GM12874 (cell line): ENCODE data around the gene PLPP3.

Experiments used
- CTCF ChIP-seq: IDR thresholded peaks from 2 replicates; pipeline ENCODE4 v1.5.1; 2011; ENCODE audit warnings: low read depth, mild to moderate bottlenecking, control low read depth, low read length, moderate library complexity; ENCODE audit not compliant: insufficient read depth

Gene PLPP3

GRCh38 chr1:56534130-56534651, 45.2 kb downstream of the PLPP3 start:
- TF ChIP-seq CTCF, result no peak

DNA sequence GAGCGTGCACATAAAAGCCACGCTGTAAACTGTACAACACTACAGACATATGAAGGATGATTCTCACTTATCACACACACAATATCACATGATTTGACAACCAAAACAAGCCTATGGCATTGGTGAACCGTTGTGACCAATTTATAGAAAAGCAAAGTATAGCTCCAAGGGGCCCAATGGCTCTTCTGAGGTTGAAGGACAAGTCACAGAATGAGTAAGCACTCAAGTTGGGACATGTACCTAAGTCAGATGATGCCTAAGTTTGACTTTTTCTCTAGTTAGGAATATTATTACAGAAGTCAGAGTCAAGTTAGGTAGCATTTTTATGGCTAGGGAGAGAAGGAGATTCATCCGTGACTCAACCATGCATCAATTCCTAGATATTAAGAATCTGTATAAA, 45.7 kb downstream of the PLPP3 start:
- TF ChIP-seq CTCF, result no peak

GRCh38 chr1:56533197-56533596, 46.2 kb downstream of the PLPP3 start:
- TF ChIP-seq CTCF, result no peak

DNA sequence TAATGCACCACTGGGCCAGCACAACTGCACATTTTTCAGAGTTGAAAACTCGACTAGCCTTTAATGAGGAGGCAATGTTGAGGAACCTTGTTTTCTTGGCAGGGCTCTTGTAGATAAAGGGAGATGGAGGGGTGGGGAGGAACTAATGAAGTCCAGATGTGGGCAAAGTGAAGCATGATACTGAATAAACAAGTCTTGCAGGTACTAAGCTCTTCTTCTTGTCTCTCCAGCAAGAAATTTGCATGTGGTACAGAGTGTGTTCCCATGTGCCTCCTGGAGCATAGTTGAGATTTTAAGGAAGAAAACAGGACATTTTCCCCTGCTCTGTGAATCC, 47.0 kb downstream of the PLPP3 start:
- no peak for TF ChIP-seq CTCF

GRCh38 chr1:56531624-56532349, 47.6 kb downstream of the PLPP3 start:
- TF ChIP-seq CTCF, result no peak

DNA sequence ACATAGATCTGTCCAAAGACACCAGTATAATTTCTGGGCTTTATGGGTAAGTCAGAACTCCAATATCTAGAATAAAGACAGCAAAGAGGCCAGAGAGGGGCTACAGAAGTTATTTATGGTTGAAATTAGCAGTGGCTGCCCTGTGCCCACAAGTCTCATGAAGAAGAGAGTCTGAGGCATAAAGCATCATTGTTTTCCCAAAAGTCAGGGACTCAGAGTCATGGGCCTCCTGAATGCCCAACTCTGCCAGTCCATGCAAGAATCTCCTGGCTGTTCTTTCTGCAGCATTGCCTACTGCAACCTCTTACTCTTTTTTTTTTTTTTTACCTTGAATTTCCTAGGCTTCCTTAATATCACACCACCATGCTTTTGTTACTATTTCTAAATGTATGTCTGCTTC, 49.6 kb downstream of the PLPP3 start:
- no peak for TF ChIP-seq CTCF

DNA sequence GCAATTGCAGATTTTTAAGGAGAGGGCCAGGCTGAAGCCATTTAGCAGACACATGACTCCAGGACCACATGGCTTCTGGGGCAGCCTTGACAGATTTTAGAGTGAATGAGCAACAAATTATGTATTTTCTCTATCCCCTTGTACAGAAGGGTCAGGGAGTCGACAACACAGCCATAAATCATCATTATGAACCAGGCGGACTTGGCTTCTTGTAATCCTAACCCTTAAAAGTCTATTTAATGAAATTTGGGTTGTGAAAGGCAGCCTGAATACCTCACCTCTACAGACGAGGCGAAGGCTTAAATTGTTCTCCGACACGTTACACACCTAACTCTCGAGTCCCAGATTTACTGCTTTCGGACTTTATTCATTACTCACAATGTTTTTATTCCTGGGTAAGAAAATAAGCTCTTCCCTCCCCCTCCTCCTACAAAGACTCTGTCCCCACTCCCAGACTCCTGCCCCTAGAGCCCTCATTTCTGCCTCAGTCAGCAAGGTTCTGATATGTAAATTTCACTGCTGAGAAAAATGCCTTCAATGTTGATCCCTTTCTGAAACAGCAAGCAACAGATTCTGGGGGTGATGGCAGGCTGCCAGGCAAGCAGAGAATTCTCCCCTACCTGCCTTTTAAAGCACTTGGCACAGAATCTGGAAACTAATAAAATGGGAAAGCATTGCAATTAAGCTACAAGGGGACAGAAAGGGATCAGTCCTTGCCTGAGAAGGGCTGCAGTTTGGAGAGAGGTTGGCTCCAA, 51.6 kb downstream of the PLPP3 start:
- TF ChIP-seq CTCF, result no peak
